GM19324 (cell line): ENCODE results near the gene IL36G.

Experiments
- ATAC-seq: cut with Tn5 transposase; IDR thresholded peaks from one replicate; pipeline ENCODE4 v1.9.1; 2021; ENCODE audit warnings: mild to moderate bottlenecking, moderate library complexity; ENCODE audit not compliant: unreplicated experiment, low FRiP score

The IL36G gene

GRCh38 chr2:112967023-112967422 is 10.8 kb upstream of the IL36G start:
- ATAC-seq: no peak

GRCh38 chr2:112972423-112973086 is 5.3 kb upstream of the IL36G start:
- ATAC-seq: no peak

- no peak for ATAC-seq
Measured at GRCh38 chr2:112973156-112973555, 4.7 kb upstream of the IL36G start.

GRCh38 chr2:112979731-112980130 is 1.9 kb downstream of the IL36G start:
- ATAC-seq: no peak

GRCh38 chr2:112980537-112980936 is 2.7 kb downstream of the IL36G start:
- no peak for ATAC-seq

- ATAC-seq: no peak
Measured at GRCh38 chr2:112985090-112985489, 7.3 kb downstream of the IL36G start.

GRCh38 chr2:112989611-112990010 is 11.8 kb downstream of the IL36G start:
- ATAC-seq: no peak

GRCh38 chr2:112993831-112994230 is 16.0 kb downstream of the IL36G start:
- ATAC-seq: no peak

- no peak for ATAC-seq
Measured at GRCh38 chr2:112994648-112995047, 16.8 kb downstream of the IL36G start.

- no peak for ATAC-seq
Measured at GRCh38 chr2:112995346-112995920, 17.6 kb downstream of the IL36G start.

GRCh38 chr2:112996635-112997034 is 18.8 kb downstream of the IL36G start:
- ATAC-seq: no peak

GRCh38 chr2:112997151-112997550 is 19.3 kb downstream of the IL36G start:
- ATAC-seq: no peak

GRCh38 chr2:113000436-113000835 is 22.6 kb downstream of the IL36G start:
- ATAC-seq: no peak

- ATAC-seq: no peak
Measured at GRCh38 chr2:113002677-113003076, 24.9 kb downstream of the IL36G start.

GRCh38 chr2:113005030-113005509 is 27.3 kb downstream of the IL36G start, which contains the start of gene IL36A:
Gene IL36A (plus strand): TSS chr2:113005459. CDS start chr2:113005872, 413 bp downstream.
- ATAC-seq: no peak

- ATAC-seq: no peak
Measured at GRCh38 chr2:113007250-113007649, 29.4 kb downstream of the IL36G start.

GRCh38 chr2:113009622-113010021 is 31.8 kb downstream of the IL36G start:
- ATAC-seq: no peak

- no peak for ATAC-seq
Measured at GRCh38 chr2:113010088-113010487, 32.3 kb downstream of the IL36G start.

- no peak for ATAC-seq
Measured at GRCh38 chr2:113011108-113011507, 33.3 kb downstream of the IL36G start.

- no peak for ATAC-seq
Measured at GRCh38 chr2:113012436-113013335, 34.9 kb downstream of the IL36G start.

GRCh38 chr2:113013336-113013661 is 35.5 kb downstream of the IL36G start:
- no peak for ATAC-seq
